ENCODE data around the gene FAM131A.

The FAM131A gene

DNA sequence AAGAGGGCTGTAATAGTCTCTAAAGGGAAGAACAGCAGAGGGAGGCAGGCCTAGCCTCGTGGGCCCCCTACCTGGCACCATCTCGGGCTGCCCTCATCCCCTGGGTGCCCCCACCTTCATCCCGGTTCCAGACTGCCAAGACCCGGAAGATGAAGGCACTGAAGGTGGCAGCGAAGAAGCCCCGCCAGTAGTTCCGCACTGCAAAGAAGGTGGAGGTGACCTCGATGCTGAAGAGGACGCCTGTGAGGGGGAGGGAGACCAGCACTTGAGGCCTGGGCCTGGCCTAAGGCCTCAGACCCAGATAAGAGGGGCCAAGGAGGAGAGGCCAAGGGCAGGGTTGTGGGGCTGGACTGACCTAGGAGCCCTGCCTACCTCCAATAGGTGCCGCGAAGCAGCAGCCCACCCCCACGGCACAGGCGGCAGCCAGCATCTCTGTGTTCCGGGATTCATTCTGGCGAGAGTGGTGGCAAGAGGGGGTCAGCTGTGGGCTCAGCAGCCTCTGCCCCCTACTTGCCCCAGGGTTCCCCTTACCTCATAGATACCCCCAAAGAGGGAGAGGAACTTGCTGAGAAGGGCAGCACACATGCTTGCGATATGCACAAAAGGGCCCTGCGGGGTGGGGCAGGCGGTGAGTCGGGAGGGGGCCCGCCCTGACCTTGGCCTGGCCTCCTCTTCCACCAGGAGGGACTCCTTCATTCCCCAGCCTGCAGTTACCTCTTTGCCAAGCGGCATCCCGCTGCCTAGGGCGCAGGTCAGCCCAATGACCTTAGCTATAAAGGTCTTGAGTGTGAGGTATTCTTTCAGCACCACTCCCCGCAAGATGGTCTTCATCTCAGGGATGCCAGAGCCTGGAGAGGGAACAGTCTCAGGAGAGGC is 20.1 kb downstream of the FAM131A start:
- Histone ChIP-seq H3K36me3 (ENCODE audit: control insufficient read depth, insufficient read depth, low read length) (peaks cover 21% of the 10 kb centered on the region), H3K4me1 (ENCODE audit: control insufficient read depth, insufficient read depth, low read length) (peaks cover 7% of the 10 kb centered on the region; the same call in 1 of the 2 replicates), H3K27me3 (ENCODE audit: control insufficient read depth, insufficient read depth, low read length) (no peaks in the 10 kb centered on the region), H3K27ac (ENCODE audit: low read length) (no peak overlapping the region), H3K9me3 (ENCODE audit: control insufficient read depth, insufficient read depth, low read length) (no peaks in the 10 kb centered on the region), H3K4me3 (ENCODE audit: low read length) (no peak overlapping the region)
- no peak for DNase-seq (ENCODE audit: low read depth, low spot score)
- WGBS (ENCODE audit: insufficient coverage, insufficient read length): no CpG with 5 or more reads among the region's 24 CpGs

DNA sequence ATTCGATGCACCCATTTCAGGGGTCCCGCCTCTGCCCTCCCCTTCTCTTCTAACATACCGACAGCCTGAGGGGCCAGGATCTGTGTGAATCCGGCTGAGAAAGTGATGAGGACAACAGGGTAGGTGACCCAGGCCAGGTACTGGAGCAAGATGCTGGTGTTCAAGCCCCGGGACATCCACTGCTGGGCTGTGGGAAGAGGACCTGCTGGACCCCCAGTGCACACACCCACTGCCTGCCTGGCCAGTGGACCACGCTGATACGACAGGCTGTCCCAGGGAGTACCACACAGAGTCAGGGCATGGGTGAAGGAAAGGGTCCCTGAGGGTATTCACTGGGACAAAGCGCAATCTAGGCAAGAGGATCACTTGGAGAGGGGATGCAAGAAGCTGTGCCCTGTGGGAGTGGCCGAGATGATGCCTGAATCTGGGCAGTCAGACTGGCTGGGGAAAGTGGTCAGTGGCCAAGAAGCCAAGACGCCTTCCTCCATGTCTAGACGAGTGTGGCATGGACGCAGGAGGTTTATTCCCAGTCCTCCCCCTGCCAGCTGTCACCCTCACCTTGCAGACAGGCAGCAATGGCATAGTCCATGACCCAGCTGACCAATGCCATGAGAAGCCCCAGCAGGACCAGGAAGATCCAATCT is 20.8 kb downstream of the FAM131A start:
- Histone ChIP-seq H3K9me3 (ENCODE audit: control insufficient read depth, insufficient read depth, low read length) (no peaks in the 10 kb centered on the region), H3K27ac (ENCODE audit: low read length) (no peak overlapping the region), H3K36me3 (ENCODE audit: control insufficient read depth, insufficient read depth, low read length) (peaks cover 21% of the 10 kb centered on the region), H3K27me3 (ENCODE audit: control insufficient read depth, insufficient read depth, low read length) (no peaks in the 10 kb centered on the region), H3K4me1 (ENCODE audit: control insufficient read depth, insufficient read depth, low read length) (peaks cover 7% of the 10 kb centered on the region; the same call in 1 of the 2 replicates), H3K4me3 (ENCODE audit: low read length) (no peak overlapping the region)
- WGBS (ENCODE audit: insufficient coverage, insufficient read length): no CpG with 5 or more reads among the region's 12 CpGs
- DNase-seq (ENCODE audit: low read depth, low spot score): no peak

GRCh38 chr3:184358921-184359350 is 21.5 kb downstream of the FAM131A start:
- Histone ChIP-seq H3K4me3 (ENCODE audit: low read length) (no peak overlapping the region), H3K27ac (ENCODE audit: low read length) (no peak overlapping the region), H3K27me3 (ENCODE audit: control insufficient read depth, insufficient read depth, low read length) (no peaks in the 10 kb centered on the region), H3K36me3 (ENCODE audit: control insufficient read depth, insufficient read depth, low read length) (peaks cover 21% of the 10 kb centered on the region), H3K9me3 (ENCODE audit: control insufficient read depth, insufficient read depth, low read length) (no peaks in the 10 kb centered on the region), H3K4me1 (ENCODE audit: control insufficient read depth, insufficient read depth, low read length) (peaks cover 7% of the 10 kb centered on the region; the same call in 1 of the 2 replicates)
- WGBS (ENCODE audit: insufficient coverage, insufficient read length): no CpG with 5 or more reads among the region's 14 CpGs
- no peak for DNase-seq (ENCODE audit: low read depth, low spot score)

GRCh38 chr3:184359610-184360009 is 22.2 kb downstream of the FAM131A start:
- H3K36me3 ChIP-seq (ENCODE audit: control insufficient read depth, insufficient read depth, low read length): peaks cover 19% of the 10 kb centered on the region
- H3K27me3 ChIP-seq (ENCODE audit: control insufficient read depth, insufficient read depth, low read length): no peaks in the 10 kb centered on the region
- peaks cover 7% of the 10 kb centered on the region; the same call in 1 of the 2 replicates for H3K4me1 ChIP-seq (ENCODE audit: control insufficient read depth, insufficient read depth, low read length)
- WGBS (ENCODE audit: insufficient coverage, insufficient read length): no CpG with 5 or more reads among the region's 9 CpGs
- no peak overlapping the region for H3K27ac ChIP-seq (ENCODE audit: low read length)
- H3K9me3 ChIP-seq (ENCODE audit: control insufficient read depth, insufficient read depth, low read length): no peaks in the 10 kb centered on the region
- DNase-seq (ENCODE audit: low read depth, low spot score): no peak
- H3K4me3 ChIP-seq (ENCODE audit: low read length): no peak overlapping the region

GRCh38 chr3:184360070-184360928 is 22.9 kb downstream of the FAM131A start:
- Histone ChIP-seq H3K4me1 (ENCODE audit: control insufficient read depth, insufficient read depth, low read length) (peaks cover 7% of the 10 kb centered on the region; the same call in 1 of the 2 replicates), H3K27me3 (ENCODE audit: control insufficient read depth, insufficient read depth, low read length) (no peaks in the 10 kb centered on the region), H3K4me3 (ENCODE audit: low read length) (peak overlapping the region; percentile 68; the same call in 1 of the 2 replicates), H3K36me3 (ENCODE audit: control insufficient read depth, insufficient read depth, low read length) (peaks cover 17% of the 10 kb centered on the region), H3K9me3 (ENCODE audit: control insufficient read depth, insufficient read depth, low read length) (no peaks in the 10 kb centered on the region), H3K27ac (ENCODE audit: low read length) (no peak overlapping the region)
- WGBS (ENCODE audit: insufficient coverage, insufficient read length): 100% methylated on average over 3 of the region's 12 CpGs
- no peak for DNase-seq (ENCODE audit: low read depth, low spot score)

- peaks cover 7% of the 10 kb centered on the region; the same call in 1 of the 2 replicates for H3K4me1 ChIP-seq (ENCODE audit: control insufficient read depth, insufficient read depth, low read length)
- DNase-seq (ENCODE audit: low read depth, low spot score): no peak
- H3K27ac ChIP-seq (ENCODE audit: low read length): no peak overlapping the region
- H3K4me3 ChIP-seq (ENCODE audit: low read length): peak overlapping the region; percentile 68; the same call in 1 of the 2 replicates
- H3K36me3 ChIP-seq (ENCODE audit: control insufficient read depth, insufficient read depth, low read length): peaks cover 16% of the 10 kb centered on the region
- WGBS (ENCODE audit: insufficient coverage, insufficient read length): no CpG with 5 or more reads among the region's 24 CpGs
- H3K27me3 ChIP-seq (ENCODE audit: control insufficient read depth, insufficient read depth, low read length): no peaks in the 10 kb centered on the region
- H3K9me3 ChIP-seq (ENCODE audit: control insufficient read depth, insufficient read depth, low read length): no peaks in the 10 kb centered on the region
These were observed 23.6 kb downstream of the FAM131A start for GRCh38 chr3:184360929-184361531.

- Histone ChIP-seq H3K4me3 (ENCODE audit: low read length) (peak within 1 kb of the TSS; percentile 68), H3K27me3 (ENCODE audit: control insufficient read depth, insufficient read depth, low read length) (no peaks in the 10 kb centered on the region), H3K9me3 (ENCODE audit: control insufficient read depth, insufficient read depth, low read length) (no peaks in the 10 kb centered on the region), H3K4me1 (ENCODE audit: control insufficient read depth, insufficient read depth, low read length) (peaks cover 7% of the 10 kb centered on the region; the same call in 1 of the 2 replicates), H3K27ac (ENCODE audit: low read length) (no peak within 1 kb of the TSS), H3K36me3 (ENCODE audit: control insufficient read depth, insufficient read depth, low read length) (peaks cover 17% of the 10 kb centered on the region)
- WGBS (ENCODE audit: insufficient coverage, insufficient read length): no CpG with 5 or more reads among the region's 56 CpGs
- no peak for DNase-seq (ENCODE audit: low read depth, low spot score)
These were observed 24.1 kb downstream of the FAM131A start, which contains the start of the genes CLCN2 and POLR2H for GRCh38 chr3:184361532-184361931. Gene CLCN2 (minus strand): TSS chr3:184361605. CDS start chr3:184361479, 126 bp downstream. Gene POLR2H (plus strand): TSS chr3:184361710. CDS start chr3:184363493, 1,783 bp downstream.

DNA sequence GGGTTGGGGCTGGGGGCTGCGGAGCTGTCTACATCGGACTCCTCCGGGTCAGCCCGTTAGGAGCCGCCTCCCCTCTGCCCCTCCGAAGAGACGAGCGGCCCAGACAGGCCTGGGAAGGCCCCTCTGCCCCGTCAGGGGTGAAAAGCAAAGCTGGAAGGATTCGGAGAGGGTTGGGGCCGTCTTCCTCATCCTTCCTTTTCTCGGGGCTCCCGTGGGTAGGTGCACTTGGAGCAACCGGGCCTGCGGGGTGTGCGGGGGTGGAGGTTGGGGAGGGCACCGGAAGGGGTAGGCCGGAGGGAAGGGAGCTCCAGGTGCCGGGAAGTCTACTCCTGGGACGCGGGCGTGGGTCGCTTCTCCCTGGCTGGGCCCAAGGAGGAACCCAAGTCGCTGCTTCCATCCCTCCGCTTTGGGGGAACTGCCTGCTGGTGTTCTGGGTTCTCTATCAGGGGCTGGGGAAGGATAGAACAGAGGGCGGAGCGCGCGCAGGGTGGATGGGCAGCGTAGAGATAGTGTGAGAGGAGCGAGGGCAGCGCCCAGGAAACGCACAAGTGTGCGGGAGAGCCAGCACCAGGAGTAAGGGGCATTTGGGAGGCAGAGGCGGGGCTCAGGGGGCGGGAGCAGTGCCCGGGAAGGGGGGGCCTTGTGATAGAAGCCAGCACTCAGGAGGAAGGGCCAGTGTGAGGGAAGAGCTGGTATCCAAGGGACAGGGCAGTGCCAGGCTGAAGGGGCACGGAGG is 24.7 kb downstream of the FAM131A start:
- H3K4me1 ChIP-seq (ENCODE audit: control insufficient read depth, insufficient read depth, low read length): peaks cover 7% of the 10 kb centered on the region; the same call in 1 of the 2 replicates
- no peaks in the 10 kb centered on the region for H3K9me3 ChIP-seq (ENCODE audit: control insufficient read depth, insufficient read depth, low read length)
- no peaks in the 10 kb centered on the region for H3K27me3 ChIP-seq (ENCODE audit: control insufficient read depth, insufficient read depth, low read length)
- peaks cover 21% of the 10 kb centered on the region for H3K36me3 ChIP-seq (ENCODE audit: control insufficient read depth, insufficient read depth, low read length)
- H3K4me3 ChIP-seq (ENCODE audit: low read length): peak overlapping the region; percentile 68
- no peak for DNase-seq (ENCODE audit: low read depth, low spot score)
- no peak overlapping the region for H3K27ac ChIP-seq (ENCODE audit: low read length)
- no CpG with 5 or more reads among the region's 38 CpGs for WGBS (ENCODE audit: insufficient coverage, insufficient read length)

Measured in iPS DF 6.9 (cell line).